DMS53 treated with DMSO at 0.1 percent for 48 hours (cell line): ENCODE results near the gene IER5.

Source experiments
- DNase-seq: peaks from one replicate; lab custom pipeline; 2025; ENCODE audit not compliant: unreplicated experiment; lab: John Stamatoyannopoulos, UW

Gene IER5

DNA sequence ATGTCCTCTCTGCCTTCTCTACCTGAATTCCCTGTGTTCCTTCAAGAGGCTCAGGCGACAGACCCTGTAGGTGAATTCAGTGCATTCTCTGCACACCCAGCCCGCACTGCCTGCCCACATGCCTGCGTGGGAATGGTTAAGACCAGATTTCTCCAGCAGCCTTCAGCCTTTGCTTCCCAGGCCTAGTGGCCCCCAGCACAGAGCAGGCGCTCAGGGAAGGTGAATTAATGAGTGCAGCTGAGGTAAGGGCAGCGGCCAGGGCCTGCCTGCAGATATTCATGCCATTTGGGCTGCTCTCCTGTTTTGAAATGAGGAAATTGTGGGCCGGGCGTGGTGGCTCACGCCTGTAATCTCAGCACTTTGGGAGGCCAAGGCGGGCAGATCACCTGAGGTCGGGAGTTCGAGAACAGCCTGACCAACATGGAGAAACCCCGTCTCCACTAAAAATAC is 45.5 kb downstream of the IER5 start:
- no peak for DNase-seq

- DNase-seq: peak; percentile 8
Observed at GRCh38 chr1:181134543-181135436, 46.3 kb downstream of the IER5 start.

DNA sequence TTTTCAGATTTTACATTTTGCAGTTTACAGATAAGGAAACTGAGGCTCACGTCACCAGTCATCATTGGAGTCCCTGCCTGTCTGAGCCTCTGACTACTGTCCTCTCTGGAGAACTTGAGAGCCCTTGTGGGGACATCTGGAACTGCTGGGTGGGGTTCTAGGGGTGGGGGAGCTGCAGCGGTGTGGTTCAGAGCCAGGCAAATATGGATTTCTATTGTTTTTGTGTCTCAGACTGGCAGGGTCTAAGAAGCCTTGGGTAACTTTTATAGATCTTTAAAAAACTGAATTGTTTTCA is 46.9 kb downstream of the IER5 start:
- no peak for DNase-seq

GRCh38 chr1:181135815-181136737 is 47.6 kb downstream of the IER5 start:
- DNase-seq: peak; percentile 7

DNA sequence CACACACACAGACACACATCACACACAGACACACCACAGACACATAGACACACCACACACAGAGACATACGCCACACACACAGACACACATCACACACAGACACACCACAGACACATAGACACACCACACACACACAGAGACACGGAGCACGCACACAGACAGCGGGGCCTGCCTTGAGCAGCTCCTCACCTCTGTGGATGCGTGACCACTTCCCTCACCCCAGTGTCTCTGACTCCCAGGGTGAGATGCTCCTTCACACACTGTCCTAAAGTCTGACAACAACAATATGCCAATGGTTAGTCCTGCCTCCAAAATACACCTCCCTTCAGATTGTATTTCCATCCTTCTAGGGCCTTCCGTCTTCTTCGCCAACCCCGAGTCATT is 48.2 kb downstream of the IER5 start:
- DNase-seq: no peak

DNA sequence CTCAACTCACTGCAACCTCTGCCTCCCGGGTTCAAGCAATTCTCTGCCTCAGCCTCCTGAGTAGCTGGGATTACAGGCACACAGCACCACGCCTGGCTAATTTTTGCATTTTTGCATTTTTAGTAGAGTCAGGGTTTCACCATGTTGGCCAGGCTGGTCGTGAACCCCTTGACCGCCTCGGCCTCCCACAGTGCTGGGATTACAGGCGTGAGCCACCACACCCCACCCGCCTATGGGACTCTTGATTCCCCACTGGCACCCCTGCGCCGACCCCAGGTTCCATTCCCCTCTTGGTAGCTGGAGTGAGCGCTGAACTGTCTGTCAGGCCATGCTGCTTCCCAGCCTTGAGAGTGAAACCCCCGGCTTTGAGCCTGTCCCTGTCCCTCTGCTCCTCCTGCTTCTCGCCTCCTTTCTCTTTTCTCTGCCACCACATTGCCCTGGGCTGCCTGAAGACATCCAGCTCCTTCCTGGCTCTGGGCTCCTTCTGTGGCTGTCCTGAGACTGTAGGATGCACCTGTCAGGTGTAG is 48.8 kb downstream of the IER5 start:
- DNase-seq: no peak

DNA sequence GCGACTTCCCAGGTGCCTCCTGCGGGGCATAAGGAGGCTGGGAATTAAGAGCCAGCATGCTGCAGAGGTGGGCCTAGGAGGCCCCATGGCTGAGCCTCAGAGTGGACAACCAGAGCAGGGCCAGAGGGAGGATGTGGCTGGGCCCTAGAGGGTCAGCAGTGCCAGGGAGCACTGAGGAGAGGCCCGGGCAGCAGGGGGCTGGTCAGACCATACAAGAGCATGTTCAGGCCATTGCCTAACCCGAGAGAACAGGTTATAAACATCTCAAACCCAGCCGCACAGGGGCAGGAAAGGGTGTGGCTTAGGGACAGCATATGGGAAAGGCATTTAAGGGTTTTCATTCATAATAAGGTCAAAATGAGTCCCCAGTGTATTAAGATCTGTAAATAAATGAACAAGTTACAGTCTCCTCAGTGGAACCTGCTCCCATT is 51.1 kb downstream of the IER5 start:
- DNase-seq: no peak

GRCh38 chr1:181140398-181140797 is 51.9 kb downstream of the IER5 start:
- no peak for DNase-seq

DNA sequence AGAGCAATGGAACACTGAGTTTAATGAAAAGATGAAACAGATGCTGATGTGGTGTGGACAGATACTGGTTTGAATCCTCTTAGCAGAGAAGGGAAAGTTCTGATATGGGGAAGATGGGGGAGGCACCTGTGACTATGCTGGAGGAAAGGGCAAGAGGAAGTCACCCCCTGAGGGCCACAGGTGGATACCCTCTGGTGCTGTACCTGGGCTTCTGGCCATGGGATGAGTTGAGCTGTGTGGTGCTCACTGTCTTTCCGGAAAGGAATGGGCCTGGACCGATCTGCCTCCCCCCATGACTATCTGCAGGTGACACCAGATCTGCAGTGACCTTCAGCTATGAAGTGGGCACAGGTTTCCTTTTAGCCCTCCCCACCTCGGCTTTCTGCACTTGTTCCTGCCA is 52.4 kb downstream of the IER5 start:
- DNase-seq: no peak

- DNase-seq: no peak
Observed at GRCh38 chr1:181141431-181141910, 53.0 kb downstream of the IER5 start.
